ENCODE data around the gene CSTPP1.
"Not testable (repeated sequence)": the region's sequence is repeated elsewhere in the genome, so short reads cannot be mapped to it uniquely, and the experiment has no call there.

The CSTPP1 gene

DNA sequence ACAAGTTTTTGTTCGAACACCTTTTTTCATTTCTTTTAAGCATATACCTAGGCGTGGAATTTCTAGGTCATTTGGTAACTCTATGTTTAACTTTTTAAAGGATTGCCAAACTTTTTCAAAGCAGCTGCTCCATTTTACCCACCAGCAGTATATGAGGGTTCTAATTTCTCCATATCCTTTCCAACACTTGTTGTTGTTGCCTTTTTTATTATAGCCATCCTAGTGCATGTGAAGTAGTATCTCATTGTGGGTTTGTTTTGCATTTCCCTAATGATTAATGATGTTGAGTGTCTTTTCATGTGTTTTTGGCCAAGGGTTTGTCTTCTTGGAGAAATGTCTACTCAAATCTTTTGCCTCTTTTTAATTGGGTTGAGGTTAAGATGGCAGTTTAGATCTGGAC is 24.5 kb downstream of the CSTPP1 start:
- DNase-seq, result no peak

DNA sequence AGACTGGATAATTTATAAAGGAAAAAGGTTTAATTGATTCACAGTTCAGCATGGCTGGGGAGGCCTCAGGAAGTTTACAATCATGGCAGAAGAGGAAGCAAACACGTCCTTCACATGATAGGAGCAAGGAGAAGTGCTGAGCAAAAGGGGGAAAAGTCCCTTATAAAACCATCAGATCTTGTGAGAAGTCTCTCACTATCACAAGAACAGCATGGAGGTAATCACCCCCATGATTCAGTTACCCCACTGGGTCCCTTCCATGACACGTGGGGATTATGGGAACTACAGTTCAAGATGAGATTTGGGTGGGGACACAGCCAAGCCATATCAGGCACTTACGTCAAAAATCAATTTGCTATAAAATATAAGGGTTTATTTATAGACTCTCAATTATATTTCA is 25.3 kb downstream of the CSTPP1 start:
- DNase-seq, result not testable (repeated sequence)

DNA sequence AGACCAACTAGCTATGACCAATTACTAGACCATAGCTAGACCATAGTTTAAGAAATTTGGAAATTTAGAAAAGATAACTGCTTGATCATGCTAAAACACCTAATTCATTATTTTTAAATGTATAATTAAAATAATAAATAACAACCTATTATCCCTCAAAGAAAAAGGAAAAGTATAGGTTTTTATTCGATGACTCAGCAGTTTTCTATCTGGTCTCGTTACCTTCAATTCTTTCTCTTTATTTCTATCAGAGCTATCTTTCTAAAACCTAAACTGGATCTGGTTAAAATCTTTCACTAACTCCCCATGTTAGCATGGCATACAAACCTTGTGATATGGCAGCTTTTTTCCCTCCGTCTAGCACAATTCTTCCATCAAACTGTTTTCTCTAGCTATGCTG is 27.3 kb downstream of the CSTPP1 start:
- DNase-seq, result no peak

DNA sequence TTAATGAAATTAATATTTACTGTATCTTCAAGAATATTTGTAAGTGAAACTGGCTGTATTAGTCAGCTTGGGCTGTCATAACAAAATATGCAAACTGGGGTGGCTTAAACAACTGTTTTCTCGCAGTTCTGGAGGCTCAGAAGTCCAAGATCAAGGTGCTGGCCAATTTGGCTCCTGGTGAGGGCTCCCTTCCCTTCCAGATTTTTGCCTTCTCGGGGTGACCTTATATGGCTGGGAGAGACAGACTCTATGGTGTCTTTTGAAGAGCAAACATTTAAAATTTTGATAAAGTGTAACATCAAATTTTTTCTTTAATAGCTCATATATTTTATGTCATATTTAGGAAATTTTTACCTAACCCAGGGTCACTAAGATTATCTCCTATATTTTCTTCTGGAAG is 30.2 kb downstream of the CSTPP1 start:
- DNase-seq, result no peak

DNA sequence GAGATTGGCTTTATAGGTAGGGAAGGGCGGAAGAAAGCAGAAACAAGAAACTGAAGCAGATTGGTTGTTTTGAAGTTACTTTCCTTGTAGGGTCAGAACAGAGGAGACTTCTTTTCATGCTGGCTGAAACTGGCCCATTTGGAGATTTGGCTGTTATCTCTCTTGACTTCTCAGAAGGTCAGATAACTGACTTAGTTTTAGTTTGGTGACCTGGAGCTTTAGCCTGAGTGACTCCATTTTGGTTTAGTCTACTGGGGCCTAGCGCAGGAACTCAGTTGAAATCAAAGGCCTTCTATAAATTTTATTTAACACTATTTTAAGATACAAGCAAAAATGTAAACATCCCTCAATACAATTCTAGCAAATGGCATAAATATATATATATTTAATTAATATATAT is 31.4 kb downstream of the CSTPP1 start:
- no peak for DNase-seq

DNA sequence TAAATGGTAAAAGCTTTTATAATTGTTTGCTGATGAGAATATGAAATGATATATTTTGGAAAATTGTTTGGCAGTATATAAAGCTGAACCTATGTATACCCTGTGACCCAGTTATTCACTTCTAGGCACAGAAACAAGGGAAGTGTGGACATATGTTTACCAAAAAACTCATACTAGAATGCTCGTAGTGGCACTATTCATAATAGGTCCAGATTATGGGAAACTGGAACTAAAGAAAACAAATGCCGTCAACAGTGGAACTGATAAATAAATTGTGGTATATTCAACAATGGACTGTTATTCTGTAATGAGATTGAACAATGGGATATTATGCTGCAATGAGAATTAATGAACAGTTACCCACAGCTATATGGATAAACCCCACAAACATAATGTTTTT is 32.8 kb downstream of the CSTPP1 start:
- DNase-seq, result no peak

DNA sequence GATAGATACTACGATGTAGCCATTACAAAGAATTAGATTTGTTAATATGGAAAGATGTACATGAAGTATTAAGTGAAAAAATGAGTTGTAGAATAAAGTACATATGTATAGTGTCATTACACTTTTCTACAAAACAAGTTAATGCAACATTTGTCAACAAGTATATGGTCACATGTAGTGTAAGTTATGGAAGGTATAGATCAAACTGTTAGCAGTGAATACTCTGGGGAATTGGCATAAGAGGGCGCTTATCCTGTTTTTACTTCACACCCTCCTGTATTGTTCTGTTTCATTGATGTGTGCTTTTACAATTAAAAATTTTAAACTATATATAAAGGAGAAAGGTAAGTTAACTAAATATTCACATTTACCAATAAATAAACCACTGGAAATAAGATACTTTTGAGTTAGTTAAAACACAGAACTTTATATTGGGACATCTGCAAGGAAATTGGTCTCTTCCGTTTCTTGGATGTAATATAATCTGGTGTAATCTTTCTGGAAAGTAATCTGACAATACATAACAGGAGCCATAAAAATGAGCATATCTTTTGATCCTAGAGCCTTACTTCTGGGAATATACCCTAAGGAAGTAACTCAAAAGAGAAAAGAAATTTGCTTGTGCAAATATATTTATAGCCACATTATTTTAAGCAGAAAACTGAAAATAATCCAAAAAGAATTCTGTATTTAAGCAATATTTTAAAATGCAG is 34.5 kb downstream of the CSTPP1 start:
- no peak for DNase-seq

DNA sequence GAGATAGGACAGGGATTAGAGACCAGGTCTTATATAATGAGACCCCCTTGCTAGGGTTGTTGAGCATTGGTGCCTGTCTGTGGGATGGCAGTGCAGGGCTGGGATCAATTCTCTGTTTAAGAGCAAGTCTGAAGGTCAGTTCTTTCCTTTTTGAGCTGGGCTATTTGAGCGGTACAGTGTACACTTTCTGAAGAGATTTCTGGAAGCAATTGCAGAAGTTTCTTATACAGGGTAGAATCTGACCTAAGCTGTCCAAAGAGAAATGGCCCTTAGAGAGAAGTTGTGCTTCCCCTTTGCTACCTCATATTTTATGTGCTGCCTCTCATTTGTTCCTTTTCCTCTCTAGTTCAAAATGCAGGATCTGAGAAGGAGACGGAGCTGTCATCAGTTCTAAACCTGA is 35.8 kb downstream of the CSTPP1 start:
- no peak for DNase-seq

DNA sequence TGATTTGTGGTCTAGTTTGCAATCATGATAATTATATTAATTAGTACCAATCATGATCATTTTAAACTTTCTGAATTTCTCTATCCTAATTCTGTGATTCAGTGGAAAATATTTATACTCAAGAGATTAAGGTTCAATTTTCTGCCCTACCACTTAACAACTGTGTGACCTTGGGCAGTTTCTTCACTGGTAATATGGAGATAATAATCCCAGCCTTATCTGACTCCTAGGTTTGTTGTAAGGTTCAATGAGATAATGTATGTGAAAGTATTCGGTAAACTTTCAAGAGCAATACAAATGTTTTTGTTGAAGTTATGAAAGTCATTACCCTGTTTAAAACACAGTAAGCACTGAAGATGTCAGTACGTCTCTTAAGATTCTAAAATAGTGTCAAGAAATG is 36.3 kb downstream of the CSTPP1 start:
- no peak for DNase-seq

DNA sequence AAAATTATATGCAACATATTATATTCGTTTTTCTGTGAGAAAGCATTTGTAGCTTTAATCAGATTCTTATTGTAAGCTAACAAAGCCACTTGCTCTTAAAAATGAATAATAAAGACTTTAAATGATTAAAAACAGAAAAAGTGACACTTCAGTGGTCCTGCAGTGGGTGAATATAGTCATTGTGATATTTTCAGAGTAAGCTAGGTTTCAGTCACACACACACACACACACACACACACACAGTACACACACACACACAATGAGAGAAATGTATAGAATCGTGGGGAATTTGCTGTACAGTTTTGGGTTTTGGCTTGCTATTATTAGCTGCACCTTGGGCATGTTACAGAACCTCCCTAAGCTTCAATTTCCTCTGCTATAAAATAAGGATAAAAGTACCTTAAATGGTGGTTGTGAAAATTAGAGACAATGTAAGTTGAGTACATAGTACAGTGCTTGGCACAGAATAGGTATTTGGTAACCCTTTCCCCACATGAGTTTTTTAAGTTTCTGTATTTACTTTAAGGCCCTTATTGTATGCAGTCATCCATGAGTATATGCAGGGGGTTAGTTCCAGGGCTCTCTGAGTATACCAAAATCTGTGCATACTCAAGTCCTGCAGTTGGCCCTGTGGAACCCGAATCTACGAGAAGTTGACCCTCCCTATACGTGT is 39.8 kb downstream of the CSTPP1 start:
- DNase-seq, result no peak

DNA sequence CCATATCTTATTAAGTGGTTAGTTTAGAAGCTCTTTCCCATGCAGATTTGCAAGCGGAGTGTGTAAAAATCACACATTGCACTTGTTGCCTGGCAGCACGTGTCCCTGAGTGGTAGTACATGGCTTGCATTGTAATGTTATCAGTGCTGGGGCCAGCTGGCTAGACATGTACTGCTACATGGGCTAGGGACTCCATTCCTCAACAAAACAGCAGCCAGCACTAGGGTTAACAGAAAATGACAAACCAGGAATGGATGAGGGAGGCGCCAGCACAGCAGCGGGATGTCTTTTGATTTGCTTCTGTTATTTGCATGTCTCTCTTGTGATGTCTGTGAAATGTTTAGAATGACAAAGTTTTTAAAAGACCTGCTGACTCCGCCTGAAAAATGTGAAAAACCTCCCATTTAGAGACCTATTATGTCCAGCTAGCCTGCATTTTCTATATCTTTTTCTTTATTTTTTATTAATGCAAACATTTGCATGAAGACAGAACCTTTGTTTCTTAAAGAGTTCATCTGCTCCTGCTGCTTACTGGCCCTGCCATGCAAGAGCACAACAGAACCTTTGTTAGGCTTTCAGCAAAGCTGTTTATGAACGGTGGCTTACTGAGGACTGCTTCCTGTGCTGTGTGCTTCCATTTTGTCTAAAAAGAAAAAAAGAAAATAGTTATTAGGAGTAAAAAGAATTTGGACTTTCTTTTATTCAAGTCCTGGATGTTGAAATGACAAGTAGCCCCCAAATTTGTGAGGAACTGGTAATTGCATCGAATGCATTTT is 40.7 kb downstream of the CSTPP1 start:
- DNase-seq, result no peak

DNA sequence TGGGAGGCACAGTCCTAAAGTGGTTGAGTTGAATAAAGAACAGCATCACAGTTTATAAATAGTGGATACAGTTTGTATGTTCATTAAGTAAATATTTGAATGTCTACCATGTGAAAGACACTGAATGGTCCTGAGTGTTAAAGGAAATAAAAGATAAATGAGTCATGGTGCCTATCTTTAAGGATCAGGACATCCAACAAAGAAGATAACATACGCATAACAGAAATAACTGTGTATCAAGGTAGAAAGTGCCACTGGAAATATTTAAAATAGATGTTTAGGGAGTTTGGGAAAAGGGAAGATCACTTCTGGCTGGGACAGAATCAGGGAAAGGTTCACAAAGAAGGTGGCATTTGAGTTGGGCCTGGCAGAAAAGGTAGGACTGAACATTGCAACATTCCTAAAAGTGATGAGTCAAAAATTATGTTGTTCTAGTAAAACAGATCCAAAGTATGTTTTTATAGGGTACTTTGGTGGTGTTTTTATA is 41.5 kb downstream of the CSTPP1 start:
- DNase-seq, result no peak

DNA sequence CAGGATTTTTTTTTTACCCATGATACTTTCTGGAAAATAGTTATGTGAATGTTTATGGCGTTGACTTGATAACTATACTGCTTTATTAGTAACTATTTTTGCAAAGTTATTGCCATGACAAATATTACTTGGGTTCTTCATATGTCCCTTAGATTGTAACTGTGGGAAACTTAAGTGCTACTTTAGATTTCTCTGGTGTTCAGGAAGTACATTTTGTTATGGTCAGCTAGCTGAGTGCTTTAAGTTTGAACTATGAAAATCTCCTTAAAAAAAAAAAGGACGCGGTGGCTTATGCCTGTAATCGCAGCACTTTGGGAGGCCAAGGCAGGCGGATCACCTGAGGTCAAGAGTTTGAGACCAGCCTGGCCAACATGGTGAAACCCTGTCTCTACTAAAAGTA is 42.8 kb downstream of the CSTPP1 start:
- DNase-seq, result no peak

DNA sequence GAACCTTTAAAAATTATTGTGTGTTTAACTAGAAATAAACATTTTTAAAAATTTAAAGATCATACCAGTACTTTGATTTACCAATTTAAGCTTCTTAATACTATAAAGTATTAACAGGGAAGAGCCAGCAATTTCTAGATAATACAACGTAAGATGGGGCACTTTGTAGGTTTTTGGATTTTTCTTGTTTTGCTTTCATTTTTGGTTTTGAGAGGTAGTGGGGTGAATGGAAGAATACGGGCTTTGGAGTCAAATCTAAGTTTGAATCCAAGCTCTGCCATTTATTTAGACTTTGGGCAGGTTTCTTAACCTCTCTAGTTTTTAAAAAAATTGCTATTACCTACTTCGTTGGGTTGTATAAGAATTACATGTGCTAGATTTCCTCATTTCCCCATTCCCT is 44.9 kb downstream of the CSTPP1 start:
- no peak for DNase-seq

DNA sequence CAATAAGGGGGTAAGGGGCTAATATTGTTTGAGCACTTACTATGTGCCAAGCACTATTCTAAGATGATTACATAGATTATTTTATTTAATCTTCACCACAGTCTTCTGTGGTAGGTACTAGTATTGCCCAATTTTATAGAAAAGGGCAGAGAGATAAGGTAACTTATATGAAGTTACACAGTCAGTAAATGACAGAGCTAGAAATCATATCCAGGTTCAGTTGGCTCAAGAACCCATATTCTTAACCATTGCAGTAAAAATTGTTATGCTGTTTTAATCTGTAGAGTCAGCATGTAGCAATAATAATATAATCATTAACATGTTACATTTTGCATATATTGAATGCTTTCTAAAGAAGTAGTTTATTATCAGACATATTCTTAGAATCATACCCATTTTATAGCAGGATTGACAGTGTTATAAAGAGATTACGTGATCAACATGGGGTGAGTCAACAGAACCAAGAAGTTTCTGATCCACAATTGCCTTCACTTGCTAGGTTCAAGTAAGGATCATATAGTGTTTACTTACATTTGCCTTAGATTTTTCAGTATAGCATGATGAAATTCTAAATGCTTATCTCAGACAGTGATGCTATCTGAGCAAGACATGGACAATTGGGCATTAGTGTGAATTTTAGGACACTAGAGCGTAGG is 46.4 kb downstream of the CSTPP1 start:
- DNase-seq, result no peak

DNA sequence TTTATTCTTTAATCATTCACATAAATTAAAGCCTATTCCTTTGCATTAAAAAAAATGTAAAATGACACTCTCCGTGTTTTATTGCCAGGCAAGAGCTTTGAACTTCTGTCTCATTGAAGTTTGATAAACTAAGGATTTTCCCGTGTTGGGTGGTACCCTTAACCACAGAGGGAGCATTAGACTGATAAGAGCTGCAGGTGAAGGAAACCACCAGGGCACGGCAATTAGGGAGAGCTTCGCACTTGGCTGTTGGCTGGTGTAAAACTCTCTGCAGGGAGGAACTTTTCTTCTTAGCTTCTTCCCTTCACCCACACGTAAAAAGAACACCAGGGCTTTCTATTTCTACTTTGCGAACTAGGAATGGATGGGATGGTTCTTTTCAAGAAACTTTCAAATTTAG is 47.0 kb downstream of the CSTPP1 start:
- no peak for DNase-seq

DNA sequence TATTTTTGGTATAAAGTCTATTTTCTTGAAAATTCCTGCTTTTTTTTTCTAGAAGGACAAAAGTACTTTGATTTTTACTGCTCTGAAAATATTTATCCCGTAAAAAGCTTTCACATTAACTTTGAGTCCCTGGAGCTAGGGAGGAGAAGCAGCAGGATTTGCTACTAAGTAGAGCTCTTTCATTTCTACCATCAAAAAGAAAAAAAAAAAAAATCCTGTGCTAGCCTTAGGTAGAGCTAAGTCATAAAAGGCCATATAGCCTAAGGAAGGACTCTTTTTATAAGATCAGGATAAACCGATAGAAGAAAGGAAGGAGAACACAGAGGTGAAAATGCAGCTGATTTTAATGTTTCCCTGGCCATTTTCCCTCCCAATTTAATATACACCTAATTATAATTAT is 48.0 kb downstream of the CSTPP1 start:
- no peak for DNase-seq

DNA sequence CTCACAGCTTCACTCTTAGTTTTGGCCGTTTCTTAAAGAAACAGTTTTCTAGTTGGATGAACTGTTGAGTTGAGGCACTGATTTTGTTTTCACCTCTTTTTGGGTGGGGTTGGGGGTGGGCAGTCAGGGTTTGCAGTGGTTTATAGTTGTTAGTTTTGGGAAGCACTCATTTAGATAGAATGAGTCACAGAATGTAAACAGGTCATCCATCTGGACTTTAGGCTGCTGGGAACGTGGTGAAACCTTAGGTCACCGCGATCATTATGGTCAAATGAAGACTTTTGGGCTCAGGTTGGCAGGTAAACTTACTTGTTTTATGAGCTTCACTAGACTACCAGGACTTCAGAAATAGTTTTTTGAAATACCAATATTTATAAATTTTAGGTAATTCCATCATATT is 48.4 kb downstream of the CSTPP1 start:
- no peak for DNase-seq

DNA sequence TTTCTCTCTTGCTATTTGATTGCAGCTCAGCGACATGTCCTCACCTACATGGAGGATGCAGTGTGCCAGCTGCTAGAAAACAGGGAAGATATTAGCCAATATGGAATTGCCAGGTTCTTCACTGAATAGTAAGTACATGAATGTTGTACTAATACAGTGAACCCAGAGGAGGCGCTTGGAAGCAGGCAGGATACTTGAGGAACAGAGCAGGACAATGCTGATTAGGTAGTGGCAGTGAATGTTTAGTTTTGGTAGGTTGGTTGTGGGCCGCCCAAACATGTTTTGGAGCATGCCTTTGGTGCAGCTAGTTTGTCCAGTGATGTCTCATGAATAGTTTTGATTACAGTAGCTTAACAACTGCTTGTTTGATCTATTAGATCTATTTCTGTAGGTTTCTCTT is 50.6 kb downstream of the CSTPP1 start:
- no peak for DNase-seq

DNA sequence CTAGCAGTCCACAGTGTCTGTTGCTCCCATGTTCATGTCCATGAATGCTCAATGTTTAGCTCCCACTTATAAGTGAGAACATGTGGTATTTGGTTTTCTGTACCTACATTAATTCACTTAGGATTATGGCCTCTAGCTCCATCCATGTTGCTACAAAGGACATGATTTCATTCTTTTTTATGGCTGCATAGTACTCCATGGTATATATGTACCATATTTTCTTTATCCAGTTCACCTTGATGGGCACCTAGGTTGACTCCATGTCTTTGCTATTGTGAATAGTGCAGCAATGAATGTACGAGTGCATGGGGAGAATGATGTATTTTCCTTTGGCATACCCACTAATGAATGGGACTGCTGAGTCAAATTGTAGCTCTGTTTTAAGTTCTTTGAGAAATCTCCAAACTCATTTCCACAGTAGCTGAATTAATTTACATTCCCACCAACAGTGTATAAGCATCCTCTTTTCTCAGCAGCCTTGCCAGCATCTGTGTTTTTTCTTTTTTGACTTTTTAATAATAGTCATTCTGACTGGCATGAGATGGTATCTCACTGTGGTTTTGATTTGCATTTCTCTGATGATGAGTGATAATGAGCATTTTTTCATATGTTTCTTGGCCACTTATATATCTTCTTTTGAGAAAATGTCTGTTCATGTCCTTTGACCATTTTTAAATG is 53.4 kb downstream of the CSTPP1 start:
- not testable (repeated sequence) for DNase-seq

DNA sequence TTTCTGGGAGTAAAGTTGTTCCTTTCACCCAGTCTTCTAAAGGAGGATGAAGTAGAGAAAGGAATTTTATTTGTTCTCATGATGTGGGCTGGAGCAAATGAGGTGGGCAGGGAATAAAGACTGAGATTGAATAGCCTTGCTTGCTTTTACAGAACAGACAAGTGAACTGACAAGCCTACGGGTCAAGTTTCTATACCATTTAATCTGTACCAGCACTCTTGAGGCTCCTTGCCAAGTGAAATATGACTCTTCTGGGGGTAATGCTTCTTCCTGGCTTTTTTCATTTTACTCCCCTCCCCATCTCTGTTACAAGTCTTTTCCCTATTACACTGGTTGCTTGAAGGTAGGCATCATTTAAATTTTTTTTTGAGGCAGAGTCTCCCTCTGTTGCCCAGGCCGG is 54.8 kb downstream of the CSTPP1 start:
- no peak for DNase-seq

DNA sequence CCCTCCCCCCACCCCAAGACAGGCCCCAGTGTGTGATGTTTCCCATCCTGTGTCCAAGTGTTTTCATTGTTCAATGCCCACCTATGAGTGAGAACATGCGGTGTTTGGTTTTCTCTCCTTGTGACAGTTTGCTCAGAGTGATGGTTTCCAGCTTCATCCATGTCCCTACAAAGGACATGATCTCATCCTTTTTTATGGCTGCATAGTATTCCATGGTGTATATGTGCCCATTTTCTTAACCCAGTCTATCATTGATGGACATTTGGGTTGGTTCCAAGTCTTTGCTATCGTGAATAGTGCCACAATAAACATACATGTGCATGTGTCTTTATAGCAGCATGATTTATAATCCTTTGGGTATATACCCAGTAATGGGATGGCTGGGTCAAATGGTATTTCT is 55.8 kb downstream of the CSTPP1 start:
- not testable (repeated sequence) for DNase-seq

DNA sequence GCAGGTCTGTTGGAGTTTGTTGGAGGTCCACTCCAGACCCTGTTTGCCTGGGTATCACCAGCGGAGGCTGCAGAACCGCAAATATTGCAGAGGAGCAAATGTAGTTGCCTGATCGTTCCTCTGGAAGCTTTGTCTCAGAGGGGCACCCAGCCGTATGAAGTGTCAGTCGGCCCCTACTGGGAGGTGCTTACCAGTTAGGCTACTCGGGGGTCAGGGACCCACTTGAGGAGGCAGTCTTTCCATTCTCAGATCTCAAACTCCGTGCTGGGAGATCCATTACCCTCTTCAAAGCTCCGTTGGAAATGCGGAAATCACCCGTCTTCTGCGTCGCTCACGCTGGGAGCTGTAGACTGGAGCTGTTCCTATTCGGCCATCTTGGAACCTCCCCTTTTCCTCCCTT is 61.2 kb downstream of the CSTPP1 start:
- not testable (repeated sequence) for DNase-seq

Data from SIG-M5 (cell line).